Fibroblast of the aortic adventitia (primary cell): ENCODE results near the gene PSMD11. TPM values are rescaled to one million over a fixed set of nuclear protein-coding genes. Genes with fewer than 3 reads are reported as not detected.
A peak's percentile ranks its signal among the peaks of the same experiment; 100 is the strongest.
"Not testable (repeated sequence)": the region's sequence is repeated elsewhere in the genome, so short reads cannot be mapped to it uniquely, and the experiment has no call there.

Experiments used
- DNase-seq: peaks from one replicate; pipeline ENCODE4 v3.0.0-alpha.2; 2010; ENCODE audit warnings: low read depth
- H3K4me3 ChIP-seq: 2 replicates; pipeline ENCODE4 v1.5.1; 2011; ENCODE audit warnings: low read depth, mild to moderate bottlenecking, control low read depth, low read length, moderate library complexity
- CTCF ChIP-seq: IDR thresholded peaks from 2 replicates; pipeline ENCODE4 v1.5.1; 2011; ENCODE audit warnings: mild to moderate bottlenecking, low read length, control low read depth, inconsistent platforms; ENCODE audit not compliant: insufficient read depth
- small RNA-seq: library from RNA; depleted of rRNA; stranded (forward); fragments of <200 nt; gene quantifications from one replicate; pipeline ENCODE3, GENCODE V24; 2012
- total RNA-seq: library from RNA; depleted of rRNA; stranded (reverse); fragments of >200 nt; gene quantifications from 2 replicates; pipeline ENCODE4 v1.2.3, GENCODE V29; 2012; ENCODE audit warnings: low replicate concordance

The PSMD11 gene
- total RNA-seq, 1 donor = 78.2 TPM

- TF ChIP-seq CTCF = no peak
- H3K4me3 ChIP-seq = no peak overlapping the region
- no peak for DNase-seq
Observed at GRCh38 chr17:32523827-32524552, 79.7 kb downstream of the PSMD11 start.

GRCh38 chr17:32524553-32524880 lies 80.2 kb downstream of the PSMD11 start:
- H3K4me3 ChIP-seq, DNase-seq: not testable (repeated sequence)

GRCh38 chr17:32525122-32525521 lies 80.8 kb downstream of the PSMD11 start:
- no peak for TF ChIP-seq CTCF
- no peak overlapping the region for H3K4me3 ChIP-seq
- DNase-seq = peak; percentile 15

- TF ChIP-seq CTCF = no peak
- no peak overlapping the region for H3K4me3 ChIP-seq
- no peak for DNase-seq
Observed at GRCh38 chr17:32527146-32527545, 82.8 kb downstream of the PSMD11 start.

- no peak for TF ChIP-seq CTCF
- no peak for DNase-seq
Observed at GRCh38 chr17:32528825-32529224, 84.5 kb downstream of the PSMD11 start.

GRCh38 chr17:32529604-32530003 lies 85.3 kb downstream of the PSMD11 start:
- DNase-seq = no peak
- H3K4me3 ChIP-seq = no peak overlapping the region
- TF ChIP-seq CTCF = no peak

More at GRCh38 chr17:32528825-32529224, 84.5 kb downstream of the PSMD11 start:
- no peak overlapping the region for H3K4me3 ChIP-seq

Small RNAs within 50 kb of the gene (small RNA-seq; reads per million reads assigned to genes)
- not detected for gene AC005899.2
- not detected for gene AC005899.6
- not detected for gene RF00019

Other genes starting within 250 kb of the PSMD11 start
- gene RHBDL3, start 178.7 kb upstream of the PSMD11 start, total RNA-seq = 0.09 TPM in 1 of 2 replicates, not detected in the other
- gene C17orf75, start 102.3 kb upstream of the PSMD11 start, total RNA-seq = 18.0 and 19.2 TPM in 2 replicates
- 92.6 and 202 TPM in 2 replicates for gene ZNF207, start 94.4 kb upstream of the PSMD11 start, total RNA-seq
- 0.49 and 1.4 TPM in 2 replicates for gene CDK5R1, start 42.5 kb downstream of the PSMD11 start, total RNA-seq